Thymus (tissue), 11 donors: ENCODE results near the gene MCF2L. TPM values are rescaled to one million over a fixed set of nuclear protein-coding genes. Genes with fewer than 3 reads are reported as not detected.

Source experiments
- DNase-seq, 9 donors: peaks; one replicate each; pipeline ENCODE4 v3.0.0-alpha.2; 2013; ENCODE audit warnings: low spot score in 9 of 9, low read depth in 6 of 9, missing footprints in 1 of 9
- H3K27ac ChIP-seq, 2 donors: one replicate each; pipeline ENCODE4 v1.5.1; 2013; ENCODE audit warnings: control low read depth in 1 of 2, low read depth in 1 of 2, low read length in 1 of 2, mild to moderate bottlenecking in 1 of 2, moderate library complexity in 1 of 2
- H3K27me3 ChIP-seq, 2 donors: one replicate each; pipeline ENCODE4 v1.5.1; 2013; ENCODE audit warnings: low read length in 1 of 2; ENCODE audit not compliant: control insufficient read depth in 2 of 2, insufficient read depth in 1 of 2
- H3K36me3 ChIP-seq, 2 donors: one replicate each; pipeline ENCODE4 v1.5.1; 2013; ENCODE audit warnings: low read length in 1 of 2, mild to moderate bottlenecking in 1 of 2, moderate library complexity in 1 of 2; ENCODE audit not compliant: control insufficient read depth in 2 of 2, insufficient read depth in 2 of 2
- H3K4me1 ChIP-seq, 2 donors: one replicate each; pipeline ENCODE4 v1.5.1; 2013; ENCODE audit warnings: low read length in 2 of 2; ENCODE audit not compliant: control insufficient read depth in 2 of 2, insufficient read depth in 2 of 2
- H3K4me3 ChIP-seq, 2 donors: one replicate each; pipeline ENCODE4 v1.5.1; 2013; ENCODE audit warnings: low read length in 2 of 2, control low read depth in 1 of 2, mild to moderate bottlenecking in 1 of 2
- H3K9me3 ChIP-seq, 2 donors: one replicate each; pipeline ENCODE4 v1.5.1; 2013; ENCODE audit warnings: low read length in 1 of 2, mild to moderate bottlenecking in 1 of 2; ENCODE audit not compliant: control insufficient read depth in 2 of 2, insufficient read depth in 1 of 2
- WGBS: extraction: QIAGEN DNeasy Blood & Tissue Kit; methylation state at CpG from one replicate; pipeline ENCODE4 v1.1.7; 2013; 5-methylcytosine and 5-hydroxymethylcytosine counted together
- polyA plus RNA-seq: library from polyadenylated mRNA; stranded (reverse); fragments of 200-250 nt; gene quantifications from one replicate; pipeline ENCODE4 v1.2.3, GENCODE V29; 2013
- total RNA-seq: library from RNA; stranded (reverse); fragments of 120-200 nt; gene quantifications from one replicate; pipeline ENCODE4 v1.2.4, GENCODE V29; 2013
- donor health status: healthy.

Gene MCF2L
- total and polyA plus RNA-seq, 2 donors = 13.0 to 28.6 TPM

DNA sequence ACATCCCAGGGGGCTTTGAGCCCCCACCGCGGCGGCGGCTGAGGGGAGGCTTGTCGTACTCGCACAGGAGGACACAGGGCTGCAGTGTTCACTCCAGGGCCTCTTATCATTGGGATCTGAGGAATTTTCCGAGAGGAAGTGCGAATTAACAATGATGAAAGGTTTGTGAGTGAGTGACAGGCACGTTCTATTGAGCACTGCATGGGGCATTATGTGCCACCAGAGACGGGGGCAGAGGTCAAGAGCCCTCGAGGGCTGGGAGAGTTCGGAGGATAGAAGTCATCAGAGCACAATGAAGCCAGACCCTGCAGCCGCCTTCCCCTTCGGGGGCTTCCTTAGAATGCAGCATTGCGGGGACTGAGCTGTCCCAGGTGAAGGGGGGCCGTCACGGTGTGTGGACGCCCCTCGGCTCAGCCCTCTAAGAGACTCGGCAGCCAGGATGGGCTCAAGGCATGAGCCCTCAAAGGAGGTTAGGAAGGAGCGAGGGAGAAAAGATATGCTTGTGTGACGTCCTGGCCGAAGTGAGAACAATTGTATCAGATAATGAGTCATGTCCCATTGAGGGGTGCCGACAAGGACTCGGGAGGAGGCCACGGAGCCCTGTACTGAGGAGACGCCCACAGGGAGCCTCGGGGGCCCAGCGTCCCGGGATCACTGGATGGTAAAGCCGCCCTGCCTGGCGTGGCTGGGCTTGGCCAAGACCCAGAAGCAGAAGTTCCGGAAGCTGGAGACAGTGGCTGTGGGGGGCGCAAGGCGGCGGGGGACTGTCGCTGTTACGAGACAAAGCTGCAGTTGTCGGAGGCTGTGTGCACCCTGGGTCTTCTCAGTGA is 53.9 kb downstream of the MCF2L start:
- Histone ChIP-seq H3K36me3 (no peaks in the 10 kb centered on the region), H3K27me3 (no peaks in the 10 kb centered on the region), H3K4me1 (peaks cover 0 to 5% of the 10 kb centered on the region in 2 donors), H3K27ac (no peak overlapping the region), H3K9me3 (peaks cover 0 to 6% of the 10 kb centered on the region in 2 donors), H3K4me3 (no peak overlapping the region)
- DNase-seq = no peak
- 91% methylated on average over 39 of the region's 39 CpGs for WGBS

DNA sequence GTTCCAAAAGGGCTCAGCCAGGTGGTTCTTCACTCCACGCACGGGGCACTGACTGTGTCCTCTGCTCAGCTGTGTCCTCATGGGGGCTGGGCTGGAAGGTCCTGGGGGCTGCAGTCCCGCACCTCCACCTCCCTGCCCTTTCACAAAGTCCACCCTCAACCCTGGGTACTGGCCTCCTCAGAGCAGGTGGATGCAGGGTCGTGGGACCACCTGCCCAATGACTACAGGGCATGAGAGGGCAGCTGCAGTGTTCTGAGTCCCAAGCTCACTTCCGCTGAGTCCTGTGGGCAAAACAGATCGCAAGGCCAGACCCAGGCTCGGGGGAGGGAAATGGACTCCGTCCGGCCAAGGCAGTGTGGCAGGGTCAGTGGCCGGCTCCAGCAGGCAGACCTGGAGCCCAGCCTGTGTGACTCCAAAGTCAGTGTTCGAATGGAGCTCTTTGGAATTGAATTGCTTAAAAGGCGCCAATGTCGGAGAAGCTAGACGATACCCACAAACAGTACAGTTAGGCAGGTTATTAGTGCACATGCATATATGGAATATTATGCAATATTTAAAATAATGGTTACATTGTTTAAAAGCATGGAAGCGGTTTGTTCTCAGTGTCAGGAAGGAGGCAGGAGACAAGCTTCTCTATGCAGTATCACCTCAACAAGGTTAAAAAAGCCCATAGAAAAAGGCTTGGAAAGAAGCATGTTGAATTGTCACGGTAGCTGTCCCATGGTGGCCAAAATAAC is 54.8 kb downstream of the MCF2L start:
- no peak for DNase-seq
- Histone ChIP-seq H3K27me3 (no peaks in the 10 kb centered on the region), H3K4me3 (no peak overlapping the region), H3K27ac (no peak overlapping the region), H3K4me1 (peaks cover 0 to 5% of the 10 kb centered on the region in 2 donors), H3K36me3 (no peaks in the 10 kb centered on the region), H3K9me3 (peaks cover 0 to 6% of the 10 kb centered on the region in 2 donors)
- WGBS = 95% methylated on average over 16 of the region's 16 CpGs

DNA sequence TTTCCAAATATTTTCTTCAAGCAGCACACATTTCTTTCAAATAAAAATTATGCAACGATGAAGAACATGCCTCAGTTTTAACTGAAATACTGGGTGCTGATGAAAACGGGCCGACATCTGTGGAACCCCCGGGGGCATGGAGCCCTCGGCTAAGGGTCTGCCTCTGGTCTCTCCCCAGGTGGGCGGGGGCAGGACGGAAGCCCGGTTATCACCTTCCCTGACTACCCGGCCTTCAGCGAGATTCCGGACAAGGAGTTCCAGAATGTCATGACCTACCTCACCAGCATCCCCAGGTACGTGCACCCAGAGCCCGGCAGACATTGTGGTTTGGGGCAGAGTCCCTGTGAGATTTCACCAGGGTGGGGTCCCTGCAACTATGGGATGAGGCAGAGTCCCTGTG is 55.5 kb downstream of the MCF2L start:
- peaks cover 0 to 2% of the 10 kb centered on the region in 2 donors for H3K27me3 ChIP-seq
- peaks cover 0 to 5% of the 10 kb centered on the region in 2 donors for H3K4me1 ChIP-seq
- no peak overlapping the region for H3K27ac ChIP-seq
- H3K4me3 ChIP-seq = no peak overlapping the region
- 97% methylated on average over 13 of the region's 13 CpGs for WGBS
- peaks cover 0 to 6% of the 10 kb centered on the region in 2 donors for H3K9me3 ChIP-seq
- no peaks in the 10 kb centered on the region for H3K36me3 ChIP-seq
- DNase-seq = no peak

DNA sequence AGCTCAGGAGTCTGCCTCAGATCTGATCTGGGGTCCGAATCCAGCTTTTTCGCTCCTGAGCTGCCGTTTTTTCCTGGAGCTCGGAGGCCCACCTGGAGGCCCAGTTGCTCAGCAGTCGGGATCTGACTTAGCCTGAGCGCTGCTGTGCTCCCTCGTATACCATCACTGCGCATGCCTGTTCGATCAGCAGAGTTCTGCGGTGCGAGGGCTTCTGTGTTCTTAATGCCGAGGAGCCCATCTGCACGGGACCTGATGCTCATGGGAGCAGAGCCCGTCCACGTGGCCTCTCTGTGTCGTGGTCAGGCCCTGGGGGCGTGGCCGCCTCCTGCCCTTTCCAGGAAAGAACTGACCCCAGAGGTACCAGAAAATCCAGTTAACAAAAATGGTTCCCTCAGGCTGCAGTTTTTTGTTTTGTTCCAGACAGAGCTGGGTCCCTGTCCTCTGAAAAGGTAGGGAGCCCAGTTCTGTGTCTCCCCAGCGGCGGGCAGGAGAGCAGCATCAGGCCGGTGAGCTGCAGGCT is 57.4 kb downstream of the MCF2L start:
- WGBS = 96% methylated on average over 21 of the region's 21 CpGs
- DNase-seq = no peak
- no peaks in the 10 kb centered on the region for H3K36me3 ChIP-seq

DNA sequence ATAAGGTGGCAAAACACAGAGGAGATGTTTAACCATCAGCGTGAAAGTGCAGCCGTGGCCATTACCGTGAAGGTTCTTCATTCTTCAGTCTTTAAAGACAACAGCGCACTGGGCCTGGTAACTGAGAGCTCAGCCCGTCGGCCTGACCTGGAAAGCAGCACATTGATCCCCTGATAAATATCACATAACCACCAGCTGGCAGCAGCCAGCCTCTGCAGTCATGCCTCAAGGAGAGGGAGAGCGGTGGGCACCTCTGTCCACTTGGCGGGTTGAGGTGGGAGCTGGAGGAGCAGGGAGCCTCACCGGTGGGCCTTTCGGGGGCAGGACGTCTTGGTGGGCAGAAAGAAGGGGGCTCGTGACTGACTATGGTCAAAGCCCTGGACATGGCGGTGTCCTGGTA is 58.1 kb downstream of the MCF2L start:
- WGBS = 96% methylated on average over 13 of the region's 13 CpGs
- H3K27ac ChIP-seq = no peak overlapping the region
- H3K36me3 ChIP-seq = no peaks in the 10 kb centered on the region
- no peaks in the 10 kb centered on the region for H3K9me3 ChIP-seq
- DNase-seq = no peak
- H3K4me1 ChIP-seq = peaks cover 0 to 5% of the 10 kb centered on the region in 2 donors
- H3K4me3 ChIP-seq = no peak overlapping the region
- peaks cover 0 to 2% of the 10 kb centered on the region in 2 donors for H3K27me3 ChIP-seq

More for the DNA sequence above, 57.4 kb downstream of the MCF2L start:
- Histone ChIP-seq H3K4me1 (peaks cover 0 to 5% of the 10 kb centered on the region in 2 donors), H3K27me3 (peaks cover 0 to 2% of the 10 kb centered on the region in 2 donors), H3K9me3 (no peaks in the 10 kb centered on the region), H3K4me3 (no peak overlapping the region), H3K27ac (no peak overlapping the region)

DNA sequence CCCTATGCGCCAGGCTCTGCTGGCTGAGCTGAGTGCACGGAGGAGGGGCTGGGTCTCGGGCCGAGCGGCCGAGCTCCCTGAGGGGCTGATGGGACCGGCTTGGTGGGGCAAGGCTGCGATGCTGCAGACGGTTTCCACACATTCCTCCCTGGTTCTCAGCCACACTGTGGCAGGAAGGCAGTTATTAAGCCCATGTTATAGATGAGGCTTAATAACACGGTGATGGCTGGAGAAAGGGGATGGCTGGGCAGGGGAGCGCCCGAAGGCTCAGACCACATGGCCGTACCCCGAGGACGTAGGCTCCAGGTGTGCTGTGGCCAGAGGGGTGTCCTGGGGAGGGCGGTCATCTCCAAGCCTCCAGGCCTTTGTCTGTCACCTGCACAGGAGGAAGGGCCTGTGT is 58.6 kb downstream of the MCF2L start:
- Histone ChIP-seq H3K4me1 (peaks cover 0 to 3% of the 10 kb centered on the region in 2 donors), H3K36me3 (no peaks in the 10 kb centered on the region), H3K27ac (no peak overlapping the region), H3K27me3 (peaks cover 0 to 2% of the 10 kb centered on the region in 2 donors), H3K4me3 (no peak overlapping the region), H3K9me3 (no peaks in the 10 kb centered on the region)
- DNase-seq = no peak
- 98% methylated on average over 16 of the region's 16 CpGs for WGBS

DNA sequence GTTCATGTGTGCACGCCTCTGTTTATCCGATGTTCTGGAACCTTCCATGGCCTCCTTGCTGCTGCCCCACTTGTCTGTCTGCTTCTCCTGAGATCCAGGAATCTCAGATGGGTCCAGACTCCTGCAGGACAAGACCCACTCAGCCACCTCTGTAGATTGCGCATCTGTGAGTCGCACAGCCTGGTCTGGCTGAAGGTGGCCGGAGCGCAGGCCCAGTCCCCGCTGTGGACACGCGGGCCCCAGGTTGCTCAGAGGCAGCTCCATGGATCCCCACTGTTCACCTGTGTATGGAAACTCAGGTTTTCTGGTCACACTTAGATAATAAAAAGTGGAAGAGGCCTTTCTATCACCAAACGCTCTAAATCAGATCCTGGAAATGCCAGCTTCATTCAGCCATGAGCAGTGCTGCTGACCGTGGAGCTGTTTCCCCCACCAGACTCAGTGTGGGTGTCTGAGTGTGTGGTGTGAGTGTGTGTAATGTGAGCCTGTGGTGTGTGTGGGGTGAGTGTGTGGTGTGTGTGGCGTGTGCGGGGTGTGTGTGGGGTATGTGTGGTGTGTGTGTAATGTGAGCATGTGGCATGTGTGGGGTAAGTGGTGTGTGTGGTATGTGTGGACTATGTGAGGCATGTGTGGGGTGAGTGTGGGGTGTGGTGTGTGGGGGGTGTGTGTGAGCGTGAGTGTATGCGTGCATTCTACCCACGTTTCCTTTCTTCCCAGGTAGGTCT is 59.5 kb downstream of the MCF2L start:
- DNase-seq = no peak
- Histone ChIP-seq H3K27me3 (peaks cover 0 to 2% of the 10 kb centered on the region in 2 donors), H3K4me1 (no peaks in the 10 kb centered on the region), H3K9me3 (peaks cover 0 to under 1% of the 10 kb centered on the region in 2 donors), H3K36me3 (no peaks in the 10 kb centered on the region), H3K27ac (no peak overlapping the region), H3K4me3 (no peak overlapping the region)
- WGBS = 95% methylated on average over 16 of the region's 16 CpGs

DNA sequence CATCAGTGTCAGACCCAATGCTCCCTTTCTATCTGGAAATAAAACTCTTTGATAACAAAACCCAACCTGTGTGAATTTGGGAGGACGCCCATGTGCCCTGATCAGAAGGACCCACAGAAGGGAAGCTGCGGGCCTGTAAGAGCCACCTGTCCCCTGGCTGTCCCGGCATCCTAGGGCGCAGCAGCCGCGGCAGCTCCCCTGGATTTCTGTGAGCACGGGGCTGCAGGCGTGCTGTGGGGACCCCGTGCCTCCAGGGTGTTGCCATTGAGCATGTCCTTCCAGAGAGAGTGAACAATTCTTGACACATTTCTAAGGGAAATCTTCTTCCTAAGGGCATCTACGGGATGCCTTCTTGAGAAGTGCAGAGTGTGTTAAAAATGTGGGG is 60.0 kb downstream of the MCF2L start:
- Histone ChIP-seq H3K4me1 (no peaks in the 10 kb centered on the region), H3K9me3 (peaks cover 2 to 4% of the 10 kb centered on the region in 2 donors), H3K4me3 (no peak overlapping the region), H3K27me3 (peaks cover 0 to 2% of the 10 kb centered on the region in 2 donors), H3K36me3 (no peaks in the 10 kb centered on the region), H3K27ac (no peak overlapping the region)
- no peak for DNase-seq
- WGBS = 92% methylated on average over 10 of the region's 10 CpGs
